SKM-1 treated with dmso at 0.1 percent for 144 hours (cell line): Measurements from ENCODE around the gene RILPL2.
"Not testable (repeated sequence)": the region's sequence is repeated elsewhere in the genome, so short reads cannot be mapped to it uniquely, and the experiment has no call there.

Source experiments
- DNase-seq: peaks from one replicate; lab custom pipeline; 2025; ENCODE audit not compliant: unreplicated experiment; lab: John Stamatoyannopoulos, UW

The RILPL2 gene

GRCh38 chr12:123436017-123436964, at the start of gene RILPL2:
RILPL2 (minus strand) TSS chr12:123436684; CDS start chr12:123436420, 264 bp downstream.
- DNase-seq: peak; percentile 80

GRCh38 chr12:123485756-123486155, 49.3 kb upstream of the RILPL2 start:
- no peak for DNase-seq

GRCh38 chr12:123483602-123484248, 47.2 kb upstream of the RILPL2 start:
- DNase-seq: no peak

GRCh38 chr12:123482876-123483275, 46.4 kb upstream of the RILPL2 start:
- DNase-seq: no peak

GRCh38 chr12:123481251-123481650, 44.8 kb upstream of the RILPL2 start:
- DNase-seq: not testable (repeated sequence)

GRCh38 chr12:123479442-123480180, 43.1 kb upstream of the RILPL2 start:
- DNase-seq: no peak

GRCh38 chr12:123478762-123479161, 42.3 kb upstream of the RILPL2 start:
- no peak for DNase-seq

- no peak for DNase-seq
These were observed 41.6 kb upstream of the RILPL2 start for GRCh38 chr12:123478069-123478468.

- DNase-seq: no peak
These were observed 38.8 kb upstream of the RILPL2 start for GRCh38 chr12:123475246-123475703.

- no peak for DNase-seq
These were observed 38.2 kb upstream of the RILPL2 start for GRCh38 chr12:123474485-123475245.

- DNase-seq: no peak
These were observed 36.0 kb upstream of the RILPL2 start for GRCh38 chr12:123472438-123472849.

- no peak for DNase-seq
These were observed 35.0 kb upstream of the RILPL2 start for GRCh38 chr12:123471374-123472068.

GRCh38 chr12:123469978-123470377, 33.5 kb upstream of the RILPL2 start:
- DNase-seq: no peak

- DNase-seq: no peak
These were observed 32.3 kb upstream of the RILPL2 start for GRCh38 chr12:123468786-123469185.

GRCh38 chr12:123465084-123465483, 28.6 kb upstream of the RILPL2 start:
- DNase-seq: no peak

- DNase-seq: not testable (repeated sequence)
These were observed 26.7 kb upstream of the RILPL2 start for GRCh38 chr12:123463174-123463573.

- DNase-seq: peak; percentile 31
These were observed 21.7 kb upstream of the RILPL2 start, which contains the start of gene SNRNP35 for GRCh38 chr12:123457980-123458779. SNRNP35 (plus strand) TSS chr12:123458139; CDS start chr12:123465541, 7,402 bp downstream.

GRCh38 chr12:123453165-123453564, 16.7 kb upstream of the RILPL2 start:
- DNase-seq: no peak

- DNase-seq: not testable (repeated sequence)
These were observed 15.7 kb upstream of the RILPL2 start for GRCh38 chr12:123452276-123452550.
